Fibroblast of lung (primary cell): ENCODE data around the gene SCN3A.

Experiments used
- EZH2 ChIP-seq: IDR thresholded peaks from 2 replicates; pipeline ENCODE4 v1.5.1; 2012; ENCODE audit warnings: low read length, control low read depth, mild to moderate bottlenecking; ENCODE audit errors: missing control alignments
- TF ChIP-seq, protein P1 (sequence below), 2 donors: IDR thresholded peaks in 1 of 2; conservative IDR thresholded peaks in 1 of 2; 1 replicate in 1 of 2; 2 replicates in 1 of 2; pipeline ENCODE4 v1.5.1; 2011 to 2012; ENCODE audit warnings: low read length in 2 of 2, control low read depth in 1 of 2, inconsistent platforms in 1 of 2, low read depth in 1 of 2, mild to moderate bottlenecking in 1 of 2

GRCh38 chr2:165198181-165198580 lies 5.7 kb downstream of the SCN3A start:
- TF ChIP-seq, protein P1, sequence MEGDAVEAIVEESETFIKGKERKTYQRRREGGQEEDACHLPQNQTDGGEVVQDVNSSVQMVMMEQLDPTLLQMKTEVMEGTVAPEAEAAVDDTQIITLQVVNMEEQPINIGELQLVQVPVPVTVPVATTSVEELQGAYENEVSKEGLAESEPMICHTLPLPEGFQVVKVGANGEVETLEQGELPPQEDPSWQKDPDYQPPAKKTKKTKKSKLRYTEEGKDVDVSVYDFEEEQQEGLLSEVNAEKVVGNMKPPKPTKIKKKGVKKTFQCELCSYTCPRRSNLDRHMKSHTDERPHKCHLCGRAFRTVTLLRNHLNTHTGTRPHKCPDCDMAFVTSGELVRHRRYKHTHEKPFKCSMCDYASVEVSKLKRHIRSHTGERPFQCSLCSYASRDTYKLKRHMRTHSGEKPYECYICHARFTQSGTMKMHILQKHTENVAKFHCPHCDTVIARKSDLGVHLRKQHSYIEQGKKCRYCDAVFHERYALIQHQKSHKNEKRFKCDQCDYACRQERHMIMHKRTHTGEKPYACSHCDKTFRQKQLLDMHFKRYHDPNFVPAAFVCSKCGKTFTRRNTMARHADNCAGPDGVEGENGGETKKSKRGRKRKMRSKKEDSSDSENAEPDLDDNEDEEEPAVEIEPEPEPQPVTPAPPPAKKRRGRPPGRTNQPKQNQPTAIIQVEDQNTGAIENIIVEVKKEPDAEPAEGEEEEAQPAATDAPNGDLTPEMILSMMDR (conservative IDR thresholded peaks at IDR 0.05 in 1 of 2, IDR thresholded peaks at IDR 0.05 in 1 of 2; ENCODE audit: low read depth in 1 of 2, low read length in 2 of 2): no peak
- TF ChIP-seq EZH2: no peak
